OCI-M2 (cell line): ENCODE measurements around the gene ZNF569.
A peak's percentile ranks its signal among the peaks of the same experiment; 100 is the strongest.
"Not testable (repeated sequence)": the region's sequence is repeated elsewhere in the genome, so short reads cannot be mapped to it uniquely, and the experiment has no call there.

Source experiments
- DNase-seq: peaks from one replicate; lab custom pipeline; 2025; ENCODE audit not compliant: unreplicated experiment; lab: John Stamatoyannopoulos, UW

Gene ZNF569

DNA sequence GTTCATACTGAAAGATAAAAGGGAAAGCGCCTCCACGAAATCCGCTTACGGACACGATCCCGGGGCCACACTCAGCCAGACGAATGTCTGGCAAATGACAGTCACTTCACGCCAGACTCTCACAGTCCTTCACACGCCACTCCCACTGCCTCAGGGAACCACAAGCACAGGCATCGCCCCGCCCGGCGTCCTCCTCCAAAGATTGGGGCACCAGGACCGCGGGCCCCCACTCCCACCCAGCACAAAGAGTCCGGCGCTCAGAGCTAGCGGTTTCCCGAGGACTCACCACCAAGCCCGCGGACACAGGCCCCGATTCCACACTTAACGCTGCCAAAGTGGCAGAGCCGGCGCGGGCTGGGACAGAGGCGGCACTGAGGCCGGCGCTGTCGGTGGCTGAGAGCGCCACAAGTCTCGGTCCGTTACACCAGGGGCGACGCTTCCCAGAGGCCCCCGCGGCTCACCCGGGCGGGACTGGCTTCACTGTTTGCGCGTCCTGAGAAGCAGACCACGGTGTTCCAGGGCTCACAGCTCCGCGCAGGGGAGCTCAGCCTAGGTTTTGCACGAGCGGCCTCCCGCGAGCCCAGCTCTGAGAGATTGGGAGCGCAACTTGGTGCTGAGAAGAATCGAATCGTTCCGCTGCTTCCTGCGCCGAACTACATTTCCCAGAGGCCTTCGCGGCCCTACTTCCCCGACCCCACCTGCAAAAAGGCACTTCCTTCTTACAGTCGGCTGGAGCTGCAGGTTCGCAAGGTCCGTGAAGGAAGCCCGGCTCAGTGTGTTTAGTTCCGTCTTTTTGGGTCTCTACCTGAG, at the start of gene ZNF569:
Gene ZNF569, minus strand, starts transcription at position 647 of the 810 bp plus-strand sequence. CDS start 22,523 bp downstream, outside the sequence.
- peak; percentile 99 for DNase-seq

DNA sequence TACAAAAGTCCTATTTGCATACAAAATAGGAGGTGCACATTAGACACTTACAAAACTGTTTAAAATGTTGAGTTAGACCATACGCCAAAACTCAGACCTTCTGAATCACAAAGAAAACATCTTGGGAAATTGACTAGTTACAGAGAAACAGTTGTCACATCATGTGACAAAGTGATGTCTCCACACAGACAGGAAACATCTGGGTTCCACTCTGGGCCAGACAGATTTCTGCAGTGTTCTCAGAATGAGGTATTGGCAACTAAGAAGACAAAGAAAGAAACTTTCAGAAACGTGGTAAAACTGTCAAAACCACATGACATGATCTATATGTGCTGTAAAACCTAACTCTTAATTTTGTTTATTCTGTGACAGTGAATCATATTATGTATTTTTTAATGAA, 46.2 kb upstream of the ZNF569 start:
- no peak for DNase-seq

DNA sequence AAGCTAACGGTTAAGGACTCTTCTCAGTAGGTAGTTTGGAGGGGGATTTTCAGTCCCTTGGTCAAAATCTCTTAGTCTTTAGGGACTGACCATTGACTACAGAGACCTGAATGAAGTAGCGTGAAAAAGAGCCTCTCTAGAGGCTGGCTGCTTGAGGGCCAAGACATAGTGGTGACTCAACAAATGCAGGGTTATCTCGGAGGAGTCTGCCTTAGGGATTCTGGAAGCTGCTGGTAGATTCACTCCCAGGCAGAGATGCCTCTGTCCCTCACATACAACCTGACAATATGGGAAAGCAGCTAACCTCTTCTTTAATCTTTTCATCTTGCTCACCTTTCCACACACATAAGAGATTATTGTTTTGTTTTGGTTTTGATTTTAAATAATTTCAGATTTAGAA, 44.6 kb upstream of the ZNF569 start:
- no peak for DNase-seq

DNA sequence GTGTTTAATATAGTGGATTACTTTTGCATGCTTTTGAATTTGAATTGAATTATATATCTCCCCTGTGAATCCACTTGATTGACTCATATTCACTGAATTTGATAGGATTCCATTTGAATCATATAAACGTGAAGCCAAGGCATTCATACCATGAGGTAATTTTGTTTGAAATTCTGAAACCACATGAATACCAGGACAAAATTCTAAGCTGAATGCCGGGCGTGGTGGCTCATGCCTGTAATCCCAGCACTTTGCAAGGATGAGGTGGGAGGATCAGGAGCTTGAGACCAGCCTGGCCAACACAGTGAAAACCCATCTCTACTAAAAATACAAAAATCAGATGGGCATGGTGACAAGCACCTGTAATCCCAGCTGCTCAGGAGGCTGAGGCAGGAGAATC, 43.9 kb upstream of the ZNF569 start:
- DNase-seq = no peak

DNA sequence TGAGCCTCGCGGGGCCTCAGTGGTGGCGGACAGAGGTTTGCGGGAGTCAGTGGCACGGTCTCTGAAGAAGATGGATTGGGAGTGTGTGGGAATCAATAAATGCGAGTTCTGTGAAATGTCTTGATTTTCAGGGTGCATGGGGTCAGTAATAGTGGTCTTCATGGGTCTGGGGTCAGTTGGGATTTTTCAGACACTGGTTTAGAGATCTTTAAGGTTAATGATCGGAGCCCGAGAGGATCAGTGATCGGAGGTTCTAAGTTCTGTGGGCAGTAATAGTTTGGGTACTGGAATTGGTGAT, 39.9 kb upstream of the ZNF569 start:
- DNase-seq = no peak

DNA sequence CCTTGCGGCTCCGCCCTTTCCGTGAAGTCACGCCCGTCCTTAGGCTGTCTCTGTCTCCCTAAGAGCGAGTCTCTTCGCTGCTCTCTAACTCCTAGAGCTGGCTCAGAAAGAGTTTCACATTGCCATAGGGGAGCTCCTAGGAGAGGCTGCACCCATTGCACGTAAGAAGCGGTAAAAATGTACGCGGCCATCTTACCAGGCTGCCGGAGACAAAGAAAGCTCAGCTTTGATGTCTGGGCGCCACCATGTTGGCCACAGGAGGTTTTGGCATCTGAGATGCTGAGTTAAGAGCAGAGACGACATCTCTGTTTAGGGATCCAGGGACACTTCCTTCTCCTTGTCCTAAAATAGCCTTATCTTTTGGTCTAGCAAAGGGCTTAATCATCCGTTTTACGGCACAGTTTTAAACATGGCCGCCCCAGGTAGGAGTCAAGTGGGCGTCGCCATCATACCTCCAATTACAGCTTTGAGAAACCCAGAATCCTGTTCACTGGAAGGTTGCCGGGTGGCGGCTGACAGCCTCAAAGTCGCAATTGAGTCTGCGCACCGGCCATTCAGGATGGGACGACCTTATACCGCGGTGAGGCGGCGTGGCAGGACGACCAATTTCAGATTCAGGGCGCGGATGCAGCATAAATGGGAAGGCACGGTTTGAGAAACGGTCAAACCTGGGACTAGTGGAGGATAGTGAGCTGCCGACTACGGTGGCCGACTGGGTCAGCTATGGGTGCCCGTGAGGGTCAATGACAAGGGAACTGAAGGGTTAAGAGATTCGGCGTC, 39.3 kb upstream of the ZNF569 start, which contains the start of gene ZNF793:
Gene ZNF793, plus strand, starts transcription at position 553 of the 780 bp plus-strand sequence. CDS start 16,501 bp downstream, outside the sequence.
- peak; percentile 72 for DNase-seq

DNA sequence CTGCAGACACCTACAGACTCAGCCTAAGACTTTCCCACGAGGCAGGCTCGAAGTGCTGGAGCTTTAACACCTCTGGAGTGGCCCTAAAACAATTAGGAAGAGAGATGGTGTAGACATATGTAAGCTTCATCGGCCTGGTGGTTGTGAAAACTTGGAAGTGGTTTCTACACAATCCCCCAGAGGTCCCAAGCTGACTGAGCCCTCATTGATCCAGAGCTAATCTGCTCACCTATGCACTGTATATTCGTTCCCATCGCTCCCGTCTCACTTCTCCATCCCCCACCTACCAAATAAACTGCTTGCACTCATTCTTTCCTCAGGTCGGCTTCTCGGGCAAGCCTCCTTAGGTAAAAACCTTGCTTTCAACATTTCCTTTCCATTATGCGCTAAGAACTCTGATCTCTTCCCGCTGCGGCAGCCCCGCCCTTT, 38.7 kb upstream of the ZNF569 start:
- DNase-seq = no peak

DNA sequence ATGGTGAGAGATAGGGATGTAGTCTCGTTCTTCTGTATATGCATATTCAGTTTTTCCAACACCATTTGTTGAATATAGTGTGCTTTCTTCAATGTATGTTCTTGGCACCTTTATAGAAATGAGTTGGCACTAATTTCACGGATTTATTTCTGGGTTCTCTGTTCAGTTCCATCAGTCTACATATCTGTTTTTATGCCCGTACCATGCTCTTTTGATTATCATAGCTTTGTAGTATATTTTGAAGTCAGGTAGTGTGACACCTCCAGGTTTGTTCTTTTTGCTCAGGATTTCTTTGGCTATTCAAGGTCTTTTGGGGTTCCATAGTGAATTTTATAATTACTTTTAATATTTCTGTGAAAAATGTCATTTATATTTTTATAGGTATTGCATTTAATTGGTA, 25.0 kb upstream of the ZNF569 start:
- no peak for DNase-seq

DNA sequence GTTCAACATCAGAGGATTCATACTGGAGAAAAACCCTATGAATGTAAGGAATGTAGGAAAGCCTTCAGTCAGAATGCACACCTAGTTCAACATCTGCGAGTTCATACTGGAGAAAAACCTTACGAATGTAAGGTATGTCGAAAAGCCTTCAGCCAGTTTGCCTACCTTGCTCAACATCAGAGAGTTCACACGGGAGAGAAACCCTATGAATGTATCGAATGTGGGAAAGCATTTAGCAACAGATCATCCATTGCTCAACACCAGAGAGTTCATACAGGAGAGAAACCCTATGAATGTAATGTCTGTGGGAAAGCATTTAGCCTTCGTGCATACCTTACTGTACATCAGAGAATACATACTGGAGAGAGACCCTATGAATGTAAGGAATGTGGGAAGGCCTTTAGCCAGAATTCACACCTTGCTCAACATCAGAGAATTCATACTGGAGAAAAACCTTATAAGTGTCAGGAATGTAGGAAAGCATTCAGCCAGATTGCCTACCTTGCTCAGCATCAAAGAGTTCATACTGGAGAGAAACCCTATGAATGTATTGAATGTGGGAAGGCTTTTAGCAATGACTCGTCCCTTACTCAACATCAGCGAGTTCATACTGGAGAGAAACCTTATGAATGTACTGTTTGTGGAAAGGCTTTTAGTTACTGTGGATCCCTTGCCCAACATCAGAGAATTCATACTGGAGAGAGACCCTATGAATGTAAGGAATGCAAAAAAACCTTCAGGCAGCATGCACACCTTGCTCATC, 17.3 kb upstream of the ZNF569 start:
- no peak for DNase-seq

DNA sequence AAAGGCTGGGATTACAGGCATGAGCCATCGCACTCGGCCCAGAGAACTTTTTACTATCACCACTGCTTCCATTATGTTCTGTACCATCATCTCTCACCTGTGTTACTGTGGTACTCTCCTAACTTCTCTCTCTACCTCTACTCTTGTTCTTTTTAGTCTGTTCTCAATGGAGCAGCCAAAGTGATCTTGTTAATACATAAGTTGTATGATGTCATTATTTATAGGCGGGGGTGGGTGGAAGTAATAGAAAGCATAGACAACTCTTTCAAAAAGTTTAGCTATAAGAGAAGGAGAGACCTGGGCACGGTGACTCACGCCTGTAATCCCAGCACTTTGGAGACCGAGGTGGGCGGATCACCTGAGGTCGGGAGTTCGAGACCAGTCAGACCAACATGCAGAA, 4.9 kb upstream of the ZNF569 start:
- no peak for DNase-seq

DNA sequence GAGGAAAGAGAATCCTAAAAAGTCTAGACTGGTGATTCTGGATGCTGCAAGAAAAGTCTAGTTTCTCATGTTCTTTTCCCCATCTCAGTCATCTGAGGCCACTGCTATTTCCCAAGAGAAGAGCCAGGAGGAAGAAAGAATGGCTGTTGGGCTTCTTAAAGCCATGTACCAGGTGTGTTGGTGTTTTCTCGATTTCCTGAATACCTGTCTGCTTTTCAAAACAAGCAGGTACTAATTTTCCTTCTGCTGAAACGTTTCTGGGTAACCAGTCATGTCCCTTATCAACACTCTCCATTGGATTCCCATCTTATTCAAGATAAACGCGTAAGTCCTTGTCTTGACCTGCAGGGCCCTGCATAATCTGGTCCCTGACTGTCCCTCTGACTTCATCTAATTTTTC, 3.0 kb upstream of the ZNF569 start:
- no peak for DNase-seq

DNA sequence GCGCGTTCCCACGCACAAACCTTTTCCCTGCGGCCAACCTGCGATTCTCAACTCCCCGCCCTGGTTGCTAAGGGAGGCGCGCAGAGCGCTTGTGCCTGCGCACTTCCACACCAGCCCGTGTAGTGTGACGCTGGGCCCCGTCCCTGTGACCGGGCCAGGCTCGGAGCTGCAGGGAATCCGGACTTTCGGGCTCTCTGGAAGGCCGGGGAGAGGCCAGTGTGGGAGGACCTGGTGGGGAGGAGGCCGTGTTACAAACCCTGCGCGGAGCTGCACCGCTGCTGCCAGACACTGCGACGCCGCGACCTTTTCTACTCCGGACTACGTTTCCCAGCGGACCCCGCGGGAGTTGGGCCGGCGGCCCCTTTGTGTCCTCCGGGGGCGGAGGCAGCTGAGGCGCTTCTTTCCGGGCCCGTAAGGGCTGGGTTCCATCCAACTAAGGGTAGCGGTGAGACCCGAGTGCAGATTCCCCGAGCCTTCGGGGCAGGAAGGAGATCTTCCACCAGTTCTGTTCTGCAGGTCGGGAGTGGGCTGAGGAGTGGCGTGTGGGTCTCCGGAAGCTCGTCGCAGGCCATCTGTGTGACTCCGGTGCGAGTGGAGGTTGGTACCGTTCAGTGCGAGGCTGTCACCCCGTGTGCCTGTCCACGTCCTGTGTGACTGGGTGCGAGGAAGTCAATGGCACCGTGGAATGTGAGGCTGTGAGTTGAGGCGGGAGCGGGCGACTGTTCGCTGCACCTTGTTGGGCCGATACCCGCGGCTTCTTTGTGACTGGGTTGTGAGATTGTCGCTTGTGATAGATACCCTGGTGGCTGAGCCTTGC, 1.9 kb upstream of the ZNF569 start, which contains the start of gene ZNF570:
Gene ZNF570, plus strand, starts transcription at position 396 of the 817 bp plus-strand sequence. CDS start 999 bp downstream, outside the sequence.
- DNase-seq = peak; percentile 97

DNA sequence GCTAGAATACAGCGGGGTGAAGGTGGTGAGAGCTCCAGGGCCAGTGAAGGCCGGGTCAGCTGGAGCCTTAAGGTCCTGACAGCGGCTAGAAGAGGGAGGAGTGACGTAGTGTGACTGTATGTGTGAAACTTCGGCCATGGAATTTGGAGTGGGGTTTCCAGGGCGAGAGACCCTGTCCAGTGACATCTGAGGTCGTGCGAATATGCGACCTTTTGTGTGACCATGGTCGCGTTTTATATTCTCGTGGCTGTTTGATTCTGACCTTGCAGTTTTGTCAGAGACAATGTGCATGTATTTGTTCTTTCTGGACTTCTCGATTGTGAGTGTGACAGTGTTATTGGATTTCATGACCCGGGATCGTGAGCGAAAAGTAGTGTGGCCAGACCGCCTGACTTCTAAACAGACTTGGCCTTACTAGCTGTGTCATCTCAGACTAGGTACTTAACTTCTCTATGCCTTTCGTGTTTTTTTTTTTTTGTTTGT, 405 bp upstream of the ZNF569 start:
- no peak for DNase-seq

DNA sequence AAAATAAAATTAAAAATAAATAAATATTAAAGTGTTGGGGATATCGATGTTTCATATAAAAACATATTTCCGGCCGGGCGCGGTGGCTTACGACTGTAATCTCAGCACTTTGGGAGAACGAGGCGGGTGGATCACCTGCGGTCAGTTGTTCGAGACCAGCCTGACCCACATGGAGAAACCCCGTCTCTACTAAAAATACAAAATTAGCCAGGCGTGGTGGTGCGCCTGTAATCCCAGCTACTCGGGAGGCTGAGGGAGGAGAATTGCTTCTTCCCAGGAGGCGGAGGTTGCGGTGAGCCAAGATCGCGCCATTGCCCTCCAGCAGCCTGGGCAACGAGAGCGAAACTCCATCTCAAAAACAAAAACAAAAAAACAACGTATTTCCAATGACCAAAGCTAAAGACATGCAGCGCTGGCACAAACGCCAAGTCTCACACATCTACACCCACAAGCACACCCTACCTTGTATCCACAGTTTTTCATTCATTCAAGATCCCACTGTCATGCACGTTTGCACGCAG, 907 bp downstream of the ZNF569 start:
- DNase-seq = no peak

DNA sequence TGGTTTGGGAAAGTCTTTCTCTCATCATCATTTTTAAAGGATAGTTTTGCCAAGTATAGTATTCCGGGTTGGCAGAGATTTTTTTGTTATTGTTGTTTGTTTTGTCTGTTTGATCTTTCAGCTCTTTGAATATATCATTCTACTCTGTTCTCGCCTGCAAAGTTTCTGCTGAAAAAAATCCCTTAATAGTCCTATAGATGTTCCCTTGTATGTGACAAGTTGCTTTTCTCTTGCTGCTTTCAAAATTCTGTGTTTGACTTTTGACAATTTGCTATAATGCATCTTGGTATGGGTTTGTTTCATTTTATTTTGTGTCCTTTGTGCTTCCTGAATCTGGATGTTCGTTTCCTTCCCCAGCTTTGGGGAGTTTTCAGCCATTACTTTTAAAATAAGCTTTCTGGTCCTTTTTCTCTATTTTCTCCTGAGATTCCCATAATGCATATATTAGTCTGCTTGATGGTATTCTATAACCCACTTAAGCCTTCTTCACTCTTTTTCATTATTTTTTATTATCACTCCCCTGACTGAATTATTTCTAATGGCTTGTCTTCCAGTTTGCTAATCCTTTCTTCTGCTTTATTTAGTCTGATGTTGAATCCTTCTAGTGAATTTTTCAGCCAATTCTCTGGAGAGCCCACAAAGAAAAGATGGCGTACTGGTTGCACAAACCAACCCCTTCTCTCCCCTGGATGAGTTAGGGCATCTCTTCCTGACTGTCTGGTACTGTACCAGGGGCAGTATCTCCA, 14.6 kb downstream of the ZNF569 start:
- no peak for DNase-seq

DNA sequence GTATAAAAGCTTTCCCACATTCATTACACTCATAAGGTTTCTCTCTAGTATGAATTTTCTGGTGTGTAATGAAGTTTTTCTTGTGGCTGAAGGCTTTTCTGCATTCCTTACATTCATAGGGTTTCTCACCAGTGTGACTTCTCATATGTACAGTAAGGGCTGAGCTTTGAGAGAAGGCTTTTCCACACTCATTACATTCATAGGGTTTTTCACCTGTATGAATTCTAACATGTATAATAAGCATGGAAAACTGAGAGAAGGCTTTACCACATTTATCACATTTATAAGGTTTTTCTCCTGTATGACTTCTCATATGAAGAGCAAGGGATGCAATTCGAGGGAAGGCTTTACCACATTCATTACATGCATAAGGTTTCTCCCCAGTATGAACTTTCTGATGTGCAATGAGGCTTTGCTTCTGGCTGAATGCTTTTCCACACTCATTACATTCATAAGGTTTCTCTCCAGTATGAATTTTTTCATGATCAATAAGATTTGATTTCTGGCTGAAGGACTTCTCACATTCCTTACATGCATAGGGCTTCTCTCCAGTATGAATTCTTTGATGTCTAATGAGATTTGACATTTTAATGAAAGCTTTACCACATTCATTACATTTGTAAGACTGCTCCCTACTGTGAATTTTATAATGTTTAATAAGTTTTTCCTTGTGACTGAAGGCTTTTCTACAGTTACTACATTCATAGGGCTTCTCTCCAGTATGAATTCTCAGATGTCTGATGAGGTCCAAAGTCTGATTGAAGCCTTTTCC, 53.7 kb downstream of the ZNF569 start:
- DNase-seq = no peak

DNA sequence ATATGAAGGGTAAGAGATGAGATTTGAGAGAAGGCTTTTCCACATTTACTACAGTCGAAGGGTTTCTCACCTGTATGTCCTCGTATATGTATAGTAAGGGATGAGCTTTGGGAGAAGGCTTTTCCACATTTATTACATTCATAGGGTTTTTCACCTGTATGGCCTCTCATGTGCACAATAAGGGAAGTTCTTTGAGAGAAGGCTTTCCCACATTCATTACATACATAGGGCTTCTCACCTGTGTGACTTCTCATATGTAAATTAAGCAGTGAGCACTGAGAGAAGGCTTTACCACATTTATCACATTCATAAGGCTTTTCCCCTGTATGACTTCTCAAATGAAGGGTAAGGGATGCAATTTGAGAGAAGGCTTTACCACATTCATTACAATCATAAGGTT, 54.5 kb downstream of the ZNF569 start:
- DNase-seq = no peak

DNA sequence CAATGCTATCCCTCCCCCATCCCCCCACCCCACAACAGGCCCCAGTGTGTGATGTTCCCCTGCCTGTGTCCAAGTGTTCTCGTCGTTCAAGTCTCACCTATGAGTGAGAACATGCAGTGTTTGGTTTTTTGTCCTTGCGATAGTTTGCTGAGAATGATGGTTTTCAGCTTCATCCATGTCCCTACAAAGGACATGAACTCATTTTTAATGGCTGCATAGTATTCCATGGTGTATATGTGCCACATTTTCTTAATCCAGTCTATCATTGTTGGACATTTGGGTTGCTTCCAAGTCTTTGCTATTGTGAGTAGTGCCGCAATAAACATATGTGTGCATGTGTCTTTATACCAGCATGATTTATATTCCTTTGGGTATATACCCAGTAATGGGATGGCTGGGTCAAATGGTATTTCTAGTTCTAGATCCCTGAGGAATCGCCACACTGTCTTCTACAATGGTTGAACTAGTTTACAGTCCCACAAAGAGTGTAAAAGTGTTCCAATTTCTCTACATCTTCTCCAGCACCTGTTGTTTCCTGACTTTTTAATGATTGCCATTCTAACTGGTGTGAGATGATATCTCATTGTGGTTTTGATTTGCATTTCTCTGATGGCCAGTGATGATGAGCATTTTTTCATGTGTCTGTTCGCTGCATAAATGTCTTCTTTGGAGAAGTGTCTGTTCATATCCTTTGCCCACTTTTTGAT, 61.0 kb downstream of the ZNF569 start:
- DNase-seq = not testable (repeated sequence)
